GM23338 (cell line): ENCODE data around the gene PIK3CG.

Source experiments
- CREB1 ChIP-seq: fragments of 250-450 bp; sonication (Bioruptor Pico); IDR thresholded peaks from 2 replicates; pipeline ENCODE4 v1.5.0; 2020; ENCODE audit warnings: low read depth, mild to moderate bottlenecking, moderate library complexity
- EZH2 ChIP-seq: fragments of 200-600 bp; sonication (generic); IDR thresholded peaks from one replicate; pipeline ENCODE4 v1.8.0; 2017; ENCODE audit warnings: antibody characterized with exemption, mild to moderate bottlenecking, low read depth; ENCODE audit not compliant: unreplicated experiment
- EZH2phosphoT487 ChIP-seq: fragments of 200-600 bp; sonication (generic); IDR thresholded peaks from one replicate; pipeline ENCODE4 v1.8.1; 2018; ENCODE audit warnings: antibody characterized with exemption; ENCODE audit not compliant: unreplicated experiment
- NANOG ChIP-seq: IDR thresholded peaks from 2 replicates; pipeline ENCODE4 v1.6.1; 2016; ENCODE audit warnings: antibody characterized with exemption, borderline replicate concordance
- POLR2AphosphoS5 ChIP-seq: IDR thresholded peaks from 2 replicates; pipeline ENCODE4 v1.6.1; 2016; ENCODE audit warnings: antibody characterized with exemption, low read depth
- TF ChIP-seq, protein P1 (sequence below), 2 experiments: fragments of 200-600 bp in 1 of 2; sonication (generic) in 1 of 2; conservative IDR thresholded peaks; 2 replicates each; pipeline versions ENCODE4 v1.5.1 to v1.6.1; 2016 to 2017; ENCODE audit warnings: antibody characterized with exemption in 2 of 2, low read depth in 2 of 2, mild to moderate bottlenecking in 2 of 2, moderate library complexity in 1 of 2
- TF ChIP-seq, protein P2 (sequence below): IDR thresholded peaks from one replicate; pipeline ENCODE4 v1.6.1; 2018; ENCODE audit warnings: antibody characterized with exemption; ENCODE audit not compliant: unreplicated experiment
- TF ChIP-seq, protein P3 (sequence below): IDR thresholded peaks from 2 replicates; pipeline ENCODE4 v1.6.1; 2016; ENCODE audit warnings: antibody characterized with exemption

DNA sequence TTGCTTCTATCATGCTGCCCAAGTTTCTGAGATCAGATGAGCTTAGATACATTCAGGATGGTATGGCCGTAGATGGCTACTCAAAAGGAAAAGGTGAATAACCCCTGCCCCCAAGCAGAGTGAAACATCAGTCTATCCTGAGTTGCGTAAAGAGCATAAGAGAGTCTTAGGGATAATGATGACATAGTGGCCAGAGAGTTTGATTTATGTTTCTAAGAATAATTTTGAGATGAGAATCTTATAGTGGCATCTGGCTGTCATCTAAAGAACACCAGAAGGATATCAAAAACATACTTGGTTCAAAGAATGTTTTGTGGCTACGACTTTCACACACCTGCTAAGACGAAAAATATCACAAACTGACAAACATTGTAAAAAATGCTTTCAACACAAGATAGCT lies 20.6 kb downstream of the PIK3CG start:
- TF ChIP-seq POLR2AphosphoS5 = no peak
- TF ChIP-seq, protein P1, sequence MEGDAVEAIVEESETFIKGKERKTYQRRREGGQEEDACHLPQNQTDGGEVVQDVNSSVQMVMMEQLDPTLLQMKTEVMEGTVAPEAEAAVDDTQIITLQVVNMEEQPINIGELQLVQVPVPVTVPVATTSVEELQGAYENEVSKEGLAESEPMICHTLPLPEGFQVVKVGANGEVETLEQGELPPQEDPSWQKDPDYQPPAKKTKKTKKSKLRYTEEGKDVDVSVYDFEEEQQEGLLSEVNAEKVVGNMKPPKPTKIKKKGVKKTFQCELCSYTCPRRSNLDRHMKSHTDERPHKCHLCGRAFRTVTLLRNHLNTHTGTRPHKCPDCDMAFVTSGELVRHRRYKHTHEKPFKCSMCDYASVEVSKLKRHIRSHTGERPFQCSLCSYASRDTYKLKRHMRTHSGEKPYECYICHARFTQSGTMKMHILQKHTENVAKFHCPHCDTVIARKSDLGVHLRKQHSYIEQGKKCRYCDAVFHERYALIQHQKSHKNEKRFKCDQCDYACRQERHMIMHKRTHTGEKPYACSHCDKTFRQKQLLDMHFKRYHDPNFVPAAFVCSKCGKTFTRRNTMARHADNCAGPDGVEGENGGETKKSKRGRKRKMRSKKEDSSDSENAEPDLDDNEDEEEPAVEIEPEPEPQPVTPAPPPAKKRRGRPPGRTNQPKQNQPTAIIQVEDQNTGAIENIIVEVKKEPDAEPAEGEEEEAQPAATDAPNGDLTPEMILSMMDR (conservative IDR thresholded peaks at IDR 0.05; ENCODE audit: low read depth in 2 of 2) = no peak
- TF ChIP-seq EZH2 = no peak
- TF ChIP-seq NANOG = no peak
- no peak for TF ChIP-seq EZH2phosphoT487
- TF ChIP-seq, protein P2, sequence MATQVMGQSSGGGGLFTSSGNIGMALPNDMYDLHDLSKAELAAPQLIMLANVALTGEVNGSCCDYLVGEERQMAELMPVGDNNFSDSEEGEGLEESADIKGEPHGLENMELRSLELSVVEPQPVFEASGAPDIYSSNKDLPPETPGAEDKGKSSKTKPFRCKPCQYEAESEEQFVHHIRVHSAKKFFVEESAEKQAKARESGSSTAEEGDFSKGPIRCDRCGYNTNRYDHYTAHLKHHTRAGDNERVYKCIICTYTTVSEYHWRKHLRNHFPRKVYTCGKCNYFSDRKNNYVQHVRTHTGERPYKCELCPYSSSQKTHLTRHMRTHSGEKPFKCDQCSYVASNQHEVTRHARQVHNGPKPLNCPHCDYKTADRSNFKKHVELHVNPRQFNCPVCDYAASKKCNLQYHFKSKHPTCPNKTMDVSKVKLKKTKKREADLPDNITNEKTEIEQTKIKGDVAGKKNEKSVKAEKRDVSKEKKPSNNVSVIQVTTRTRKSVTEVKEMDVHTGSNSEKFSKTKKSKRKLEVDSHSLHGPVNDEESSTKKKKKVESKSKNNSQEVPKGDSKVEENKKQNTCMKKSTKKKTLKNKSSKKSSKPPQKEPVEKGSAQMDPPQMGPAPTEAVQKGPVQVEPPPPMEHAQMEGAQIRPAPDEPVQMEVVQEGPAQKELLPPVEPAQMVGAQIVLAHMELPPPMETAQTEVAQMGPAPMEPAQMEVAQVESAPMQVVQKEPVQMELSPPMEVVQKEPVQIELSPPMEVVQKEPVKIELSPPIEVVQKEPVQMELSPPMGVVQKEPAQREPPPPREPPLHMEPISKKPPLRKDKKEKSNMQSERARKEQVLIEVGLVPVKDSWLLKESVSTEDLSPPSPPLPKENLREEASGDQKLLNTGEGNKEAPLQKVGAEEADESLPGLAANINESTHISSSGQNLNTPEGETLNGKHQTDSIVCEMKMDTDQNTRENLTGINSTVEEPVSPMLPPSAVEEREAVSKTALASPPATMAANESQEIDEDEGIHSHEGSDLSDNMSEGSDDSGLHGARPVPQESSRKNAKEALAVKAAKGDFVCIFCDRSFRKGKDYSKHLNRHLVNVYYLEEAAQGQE = no peak
- TF ChIP-seq CREB1 (CRISPR knock-in tag) = no peak
- TF ChIP-seq, protein P3, sequence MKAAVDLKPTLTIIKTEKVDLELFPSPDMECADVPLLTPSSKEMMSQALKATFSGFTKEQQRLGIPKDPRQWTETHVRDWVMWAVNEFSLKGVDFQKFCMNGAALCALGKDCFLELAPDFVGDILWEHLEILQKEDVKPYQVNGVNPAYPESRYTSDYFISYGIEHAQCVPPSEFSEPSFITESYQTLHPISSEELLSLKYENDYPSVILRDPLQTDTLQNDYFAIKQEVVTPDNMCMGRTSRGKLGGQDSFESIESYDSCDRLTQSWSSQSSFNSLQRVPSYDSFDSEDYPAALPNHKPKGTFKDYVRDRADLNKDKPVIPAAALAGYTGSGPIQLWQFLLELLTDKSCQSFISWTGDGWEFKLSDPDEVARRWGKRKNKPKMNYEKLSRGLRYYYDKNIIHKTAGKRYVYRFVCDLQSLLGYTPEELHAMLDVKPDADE = no peak
